ENCODE data around the gene POFUT1. TPM values are rescaled to one million over a fixed set of nuclear protein-coding genes. Genes with fewer than 3 reads are reported as not detected.

The POFUT1 gene
- total RNA-seq, 6 experiments from 2014 or later: 24.2 to 40.2 (median 28.7) TPM

DNA sequence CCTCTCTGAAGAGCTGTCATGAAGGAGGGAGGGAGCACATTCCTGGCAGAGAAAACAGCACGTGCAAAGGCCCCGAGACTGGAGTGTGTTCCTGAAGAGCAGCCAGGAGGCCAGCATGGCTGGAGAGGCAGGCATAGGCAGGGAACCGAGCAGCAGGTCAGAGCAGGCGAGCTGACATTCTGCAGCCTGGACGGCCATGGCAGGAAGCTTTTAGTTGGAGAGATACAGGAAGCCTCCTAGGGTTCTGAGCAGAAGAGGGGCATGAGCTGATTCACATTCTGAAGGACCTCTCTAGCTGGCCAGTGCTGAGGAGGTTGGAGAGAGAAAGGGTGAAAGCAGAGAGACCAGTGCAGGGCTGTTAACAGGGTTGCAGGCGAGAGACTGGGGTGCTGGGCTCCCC lies 29.7 kb downstream of the POFUT1 start:
- no peak overlapping the region for H3K27ac ChIP-seq
- H3K4me3 ChIP-seq: no peak overlapping the region
- peaks cover 0 to 32% (median 8%) of the 10 kb centered on the region in 4 donors for H3K4me1 ChIP-seq
- 71% methylated on average over 3 of the region's 6 CpGs for WGBS (ENCODE audit: insufficient coverage, low coverage, low lambda C conversion rate, missing lambda C conversion rate)
- DNase-seq (no peak), ATAC-seq (no peak)
- H3K27me3 ChIP-seq: no peaks in the 10 kb centered on the region
- intact Hi-C loops (cut with DNase I): no loop called here
- no peaks in the 10 kb centered on the region for H3K9me3 ChIP-seq
- H3K36me3 ChIP-seq: peaks cover 0 to 18% (median 8%) of the 10 kb centered on the region in 4 donors
- TF ChIP-seq, protein P1, sequence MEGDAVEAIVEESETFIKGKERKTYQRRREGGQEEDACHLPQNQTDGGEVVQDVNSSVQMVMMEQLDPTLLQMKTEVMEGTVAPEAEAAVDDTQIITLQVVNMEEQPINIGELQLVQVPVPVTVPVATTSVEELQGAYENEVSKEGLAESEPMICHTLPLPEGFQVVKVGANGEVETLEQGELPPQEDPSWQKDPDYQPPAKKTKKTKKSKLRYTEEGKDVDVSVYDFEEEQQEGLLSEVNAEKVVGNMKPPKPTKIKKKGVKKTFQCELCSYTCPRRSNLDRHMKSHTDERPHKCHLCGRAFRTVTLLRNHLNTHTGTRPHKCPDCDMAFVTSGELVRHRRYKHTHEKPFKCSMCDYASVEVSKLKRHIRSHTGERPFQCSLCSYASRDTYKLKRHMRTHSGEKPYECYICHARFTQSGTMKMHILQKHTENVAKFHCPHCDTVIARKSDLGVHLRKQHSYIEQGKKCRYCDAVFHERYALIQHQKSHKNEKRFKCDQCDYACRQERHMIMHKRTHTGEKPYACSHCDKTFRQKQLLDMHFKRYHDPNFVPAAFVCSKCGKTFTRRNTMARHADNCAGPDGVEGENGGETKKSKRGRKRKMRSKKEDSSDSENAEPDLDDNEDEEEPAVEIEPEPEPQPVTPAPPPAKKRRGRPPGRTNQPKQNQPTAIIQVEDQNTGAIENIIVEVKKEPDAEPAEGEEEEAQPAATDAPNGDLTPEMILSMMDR (IDR thresholded peaks at IDR 0.05): no peak
- TF ChIP-seq POLR2A (IDR thresholded peaks at IDR 0.05): no peak

DNA sequence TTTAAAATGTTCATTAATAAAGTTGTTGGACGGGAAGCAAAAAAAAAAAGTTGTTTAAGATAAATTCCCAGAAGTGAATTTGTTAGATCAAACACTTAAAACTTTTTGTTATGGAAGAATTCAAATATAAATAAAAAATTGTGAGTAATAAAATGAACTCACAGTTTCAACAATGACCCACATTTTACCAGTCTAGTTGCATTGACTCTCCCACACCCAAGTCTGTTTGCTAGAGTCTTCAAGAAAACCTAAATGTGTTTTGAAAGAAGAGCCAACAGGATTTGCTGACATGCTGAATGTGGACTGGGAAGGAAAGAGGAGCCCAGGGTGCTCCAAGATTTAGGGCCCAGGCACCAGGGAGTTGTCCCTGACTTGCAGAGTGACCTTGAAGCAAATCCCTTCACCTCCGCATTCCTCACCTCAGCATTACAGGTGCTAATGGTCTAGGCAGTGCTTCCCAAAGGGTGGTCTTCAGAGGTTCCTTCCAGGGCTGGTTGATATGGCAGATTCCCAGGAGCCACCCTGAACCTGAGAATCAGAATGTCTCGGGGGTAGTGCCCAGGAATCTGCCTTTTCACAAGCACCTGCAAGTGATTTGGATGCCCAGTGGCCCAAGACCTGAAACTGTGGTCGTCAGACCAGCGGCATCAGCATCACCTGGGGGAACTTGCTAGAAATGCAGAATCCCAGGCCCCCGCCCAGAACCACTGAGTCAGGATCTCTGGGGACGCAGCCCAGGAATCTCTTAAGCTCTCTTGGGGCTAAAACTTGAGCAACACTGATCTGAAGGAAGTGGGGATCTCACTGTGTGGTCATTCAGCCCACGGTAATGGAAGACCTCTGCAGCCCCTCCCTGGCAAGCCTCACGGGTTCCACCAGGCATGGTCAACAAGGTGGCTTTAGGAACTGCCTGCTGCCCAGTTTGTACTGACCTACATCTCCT lies 31.1 kb downstream of the POFUT1 start:
- 83% methylated on average over 2 of the region's 9 CpGs for WGBS (ENCODE audit: insufficient coverage, low coverage, low lambda C conversion rate, missing lambda C conversion rate)
- no peak for TF ChIP-seq POLR2A (IDR thresholded peaks at IDR 0.05)
- TF ChIP-seq, protein P1 (IDR thresholded peaks at IDR 0.05): no peak

DNA sequence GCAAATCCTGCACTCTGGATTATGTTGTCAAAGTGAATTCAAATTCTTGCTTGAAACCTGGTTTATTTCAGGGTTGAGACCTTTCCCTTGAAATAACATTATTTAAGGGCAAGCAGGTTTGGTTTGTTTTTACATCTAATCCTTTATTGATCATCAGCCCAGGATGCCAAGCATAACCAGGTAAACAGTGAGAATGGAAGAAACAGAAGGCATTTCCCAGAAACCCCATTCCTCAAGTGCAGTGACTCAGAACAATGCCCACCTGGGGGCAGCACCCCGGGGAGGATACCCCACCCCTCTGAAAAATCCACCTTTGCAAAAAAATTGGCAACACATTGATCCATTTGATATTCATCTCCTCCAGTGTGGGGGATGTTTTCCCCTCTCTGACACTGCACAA lies 32.5 kb downstream of the POFUT1 start:
- 0% methylated on average over 1 of the region's 1 CpG for WGBS (ENCODE audit: insufficient coverage, low coverage, low lambda C conversion rate, missing lambda C conversion rate)
- intact Hi-C loops (cut with DNase I): no loop called here
- no peak for DNase-seq
- TF ChIP-seq POLR2A (IDR thresholded peaks at IDR 0.05): no peak
- TF ChIP-seq, protein P1 (IDR thresholded peaks at IDR 0.05): no peak
- Histone ChIP-seq H3K27me3 (no peaks in the 10 kb centered on the region), H3K4me3 (no peak overlapping the region), H3K36me3 (no peaks in the 10 kb centered on the region), H3K9me3 (no peaks in the 10 kb centered on the region), H3K27ac (no peak overlapping the region), H3K4me1 (peaks cover 0 to 46% (median 15%) of the 10 kb centered on the region in 4 donors)
- no peak for ATAC-seq

More for the DNA sequence above, 31.1 kb downstream of the POFUT1 start:
- ATAC-seq (no peak), DNase-seq (no peak)
- Histone ChIP-seq H3K27me3 (no peaks in the 10 kb centered on the region), H3K36me3 (peaks cover 0 to 8% (median 3%) of the 10 kb centered on the region in 4 donors), H3K4me1 (peaks cover 0 to 39% (median 12%) of the 10 kb centered on the region in 4 donors), H3K4me3 (no peak overlapping the region), H3K9me3 (no peaks in the 10 kb centered on the region), H3K27ac (no peak overlapping the region)
- intact Hi-C loops (cut with DNase I): no loop called here

DNA sequence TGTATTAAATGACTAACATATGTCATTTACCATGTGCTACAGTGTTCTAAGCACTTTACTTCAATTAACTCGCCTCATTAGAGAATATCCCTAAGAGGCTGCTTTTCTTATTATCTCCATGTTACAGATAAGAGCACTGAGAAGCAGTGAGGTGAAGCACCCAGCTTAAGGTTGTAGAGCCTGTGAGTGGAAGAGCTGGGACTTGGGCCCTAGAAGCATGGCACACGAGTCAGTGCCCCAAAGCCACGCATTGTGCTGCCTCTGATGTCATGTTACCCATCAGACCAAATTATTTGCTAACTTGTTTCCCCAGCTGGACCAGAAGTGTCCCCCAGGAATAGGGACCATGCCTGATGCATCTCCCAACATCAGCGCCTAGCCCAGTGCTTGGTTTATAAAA lies 34.1 kb downstream of the POFUT1 start:
- 96% methylated on average over 3 of the region's 4 CpGs for WGBS (ENCODE audit: insufficient coverage, low coverage, low lambda C conversion rate, missing lambda C conversion rate)
- ATAC-seq: no peak

More for the DNA sequence above, 34.1 kb downstream of the POFUT1 start:
- DNase-seq: no peak
- Histone ChIP-seq H3K27me3 (no peaks in the 10 kb centered on the region), H3K9me3 (no peaks in the 10 kb centered on the region), H3K27ac (no peak overlapping the region), H3K4me3 (no peak overlapping the region), H3K4me1 (peaks cover 0 to 30% (median 7%) of the 10 kb centered on the region in 4 donors), H3K36me3 (no peaks in the 10 kb centered on the region)
- TF ChIP-seq, protein P1 (IDR thresholded peaks at IDR 0.05): no peak
- TF ChIP-seq POLR2A (IDR thresholded peaks at IDR 0.05): no peak
- intact Hi-C loops (cut with DNase I): no loop called here
